HCT116 (cell line): ENCODE data around the gene CCN5.

Experiments
- CBX3 ChIP-seq: IDR thresholded peaks from 2 replicates; pipeline ENCODE4 v1.6.1; 2012; ENCODE audit warnings: low read depth
- CTCF ChIP-seq, 3 experiments: fragments of 200-600 bp in 1 of 3; sonication (generic) in 1 of 3; IDR thresholded peaks in 2 of 3; conservative IDR thresholded peaks in 1 of 3; 2 replicates each; pipeline ENCODE4 v1.5.1; 2012 to 2017; ENCODE audit warnings: low read depth in 2 of 3, low read length in 2 of 3, antibody characterized with exemption in 1 of 3, borderline replicate concordance in 1 of 3, control low read depth in 1 of 3, mild to moderate bottlenecking in 1 of 3, mixed read lengths in 1 of 3, mixed run types in 1 of 3, moderate library complexity in 1 of 3; ENCODE audit not compliant: insufficient read depth in 1 of 3
- EZH2 ChIP-seq: fragments of 200-600 bp; sonication (generic); IDR thresholded peaks from 2 replicates; pipeline ENCODE4 v1.6.1; 2017; ENCODE audit warnings: antibody characterized with exemption, mixed run types
- MAX ChIP-seq: IDR thresholded peaks from 2 replicates; pipeline ENCODE4 v1.6.1; 2012
- POLR2A ChIP-seq: IDR thresholded peaks from 2 replicates; pipeline ENCODE4 v1.7.0; 2011; ENCODE audit warnings: borderline replicate concordance; ENCODE audit not compliant: insufficient read depth, insufficient read length; ENCODE audit errors: extremely low read depth
- SP1 ChIP-seq: IDR thresholded peaks from 2 replicates; pipeline ENCODE4 v1.6.1; 2012; ENCODE audit warnings: low read depth
- ZNF274 ChIP-seq: fragments of 200-500 bp; sonication (Bioruptor generic); IDR thresholded peaks from 2 replicates; pipeline ENCODE4 v1.6.1; 2014; ENCODE audit warnings: mild to moderate bottlenecking, low read depth, low read length, inconsistent platforms

DNA sequence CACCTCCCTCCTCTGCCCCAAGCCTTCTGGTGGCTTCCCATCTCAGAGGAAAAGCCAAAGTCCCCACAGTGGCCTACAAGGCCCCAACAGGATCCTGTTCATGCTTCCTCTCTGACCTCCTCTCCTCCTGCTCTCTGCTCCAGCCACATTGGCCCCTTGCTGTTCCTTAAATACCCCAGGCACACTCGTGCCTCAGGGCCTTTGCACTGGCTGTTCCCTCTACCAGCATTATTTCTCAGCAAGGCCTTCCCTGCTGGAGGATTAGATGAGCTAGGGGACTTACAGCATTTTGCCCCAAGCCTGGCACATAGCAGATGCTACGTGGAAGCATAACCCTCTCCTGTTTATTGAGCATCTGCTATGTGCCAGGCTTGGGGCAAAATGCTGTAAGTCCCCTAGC lies 7.8 kb downstream of the CCN5 start:
- TF ChIP-seq CTCF (IDR thresholded peaks at IDR 0.05 in 2 of 3, conservative IDR thresholded peaks at IDR 0.05 in 1 of 3; ENCODE audit: borderline replicate concordance in 1 of 3, insufficient read depth in 1 of 3, low read depth in 2 of 3, low read length in 2 of 3) (no peak), MAX (no peak), POLR2A (no peak), CBX3 (no peak), EZH2 (no peak), ZNF274 (no peak), SP1 (no peak)
